HG03045 (cell line): ENCODE results near the gene ASPSCR1.

Source experiments
- ATAC-seq: cut with Tn5 transposase; IDR thresholded peaks from one replicate; pipeline ENCODE4 v1.9.1; 2021; ENCODE audit warnings: mild to moderate bottlenecking, moderate library complexity; ENCODE audit not compliant: unreplicated experiment

The ASPSCR1 gene

GRCh38 chr17:81960130-81960958 lies 17.1 kb upstream of the ASPSCR1 start:
- no peak for ATAC-seq

GRCh38 chr17:81961087-81961511 lies 16.3 kb upstream of the ASPSCR1 start, which contains the start of gene NOTUM:
TSS of gene NOTUM (minus strand) at chr17:81961187. CDS start at chr17:81960909, 278 bp downstream.
- ATAC-seq: no peak

- no peak for ATAC-seq
These were observed 15.6 kb upstream of the ASPSCR1 start for GRCh38 chr17:81961521-81962498.

GRCh38 chr17:81962499-81963441 lies 14.7 kb upstream of the ASPSCR1 start:
- no peak for ATAC-seq

DNA sequence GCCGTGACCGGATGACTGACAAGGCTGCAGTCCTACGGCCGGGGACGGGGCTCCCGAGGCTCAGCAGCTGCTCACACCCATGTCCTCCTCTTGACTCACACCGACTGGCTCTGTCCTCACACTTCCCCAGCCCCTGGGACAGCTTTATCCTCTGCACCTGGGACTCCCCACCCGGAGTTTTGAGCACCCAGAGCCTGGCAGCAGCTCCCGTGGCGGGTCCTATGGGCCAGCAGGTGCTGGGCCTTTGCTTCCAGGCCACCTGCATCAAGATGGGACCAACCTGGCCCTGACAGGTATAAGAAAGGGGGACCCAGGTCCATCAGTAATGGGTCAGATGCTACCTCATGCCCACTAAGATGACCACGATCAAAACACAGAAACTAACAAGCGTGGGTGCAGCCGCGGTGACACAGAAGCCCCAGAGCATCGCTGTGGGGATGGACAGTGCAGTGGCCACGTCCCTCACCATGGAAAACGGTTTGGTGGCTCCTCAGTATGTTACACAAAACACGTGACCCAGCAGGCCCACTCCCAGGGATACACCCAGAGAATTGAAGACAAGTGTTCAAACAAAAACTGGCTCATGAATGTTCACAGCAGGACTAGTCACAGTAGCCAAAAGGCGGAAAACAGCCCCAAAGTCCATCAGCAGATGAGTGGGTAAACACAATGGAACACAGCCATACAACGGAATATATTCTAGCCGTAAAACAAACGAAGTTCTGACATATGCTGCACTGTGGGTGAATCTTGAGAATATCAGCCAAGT lies 13.2 kb upstream of the ASPSCR1 start:
- ATAC-seq: no peak

GRCh38 chr17:81966343-81967243 lies 10.8 kb upstream of the ASPSCR1 start:
- no peak for ATAC-seq

GRCh38 chr17:81967244-81967532 lies 10.2 kb upstream of the ASPSCR1 start:
- no peak for ATAC-seq

- ATAC-seq: no peak
These were observed 9.7 kb upstream of the ASPSCR1 start for GRCh38 chr17:81967533-81968395.

DNA sequence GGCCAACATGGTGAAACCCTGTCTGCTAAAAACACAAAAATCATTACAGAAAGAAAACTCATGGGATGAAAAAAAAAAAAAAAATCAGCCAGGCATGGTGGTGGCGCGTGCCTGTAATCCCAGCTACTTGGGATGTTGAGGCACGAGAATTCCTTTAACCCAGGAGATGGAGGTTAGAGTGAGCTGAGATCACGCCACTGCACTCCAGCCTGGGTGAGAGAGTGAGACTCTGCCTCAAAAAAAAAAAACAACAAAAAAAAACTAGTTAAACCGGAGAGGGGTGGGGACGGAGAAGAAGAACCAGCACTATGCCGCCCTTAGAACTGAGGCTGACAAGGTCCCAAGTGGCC lies 9.1 kb upstream of the ASPSCR1 start:
- no peak for ATAC-seq

DNA sequence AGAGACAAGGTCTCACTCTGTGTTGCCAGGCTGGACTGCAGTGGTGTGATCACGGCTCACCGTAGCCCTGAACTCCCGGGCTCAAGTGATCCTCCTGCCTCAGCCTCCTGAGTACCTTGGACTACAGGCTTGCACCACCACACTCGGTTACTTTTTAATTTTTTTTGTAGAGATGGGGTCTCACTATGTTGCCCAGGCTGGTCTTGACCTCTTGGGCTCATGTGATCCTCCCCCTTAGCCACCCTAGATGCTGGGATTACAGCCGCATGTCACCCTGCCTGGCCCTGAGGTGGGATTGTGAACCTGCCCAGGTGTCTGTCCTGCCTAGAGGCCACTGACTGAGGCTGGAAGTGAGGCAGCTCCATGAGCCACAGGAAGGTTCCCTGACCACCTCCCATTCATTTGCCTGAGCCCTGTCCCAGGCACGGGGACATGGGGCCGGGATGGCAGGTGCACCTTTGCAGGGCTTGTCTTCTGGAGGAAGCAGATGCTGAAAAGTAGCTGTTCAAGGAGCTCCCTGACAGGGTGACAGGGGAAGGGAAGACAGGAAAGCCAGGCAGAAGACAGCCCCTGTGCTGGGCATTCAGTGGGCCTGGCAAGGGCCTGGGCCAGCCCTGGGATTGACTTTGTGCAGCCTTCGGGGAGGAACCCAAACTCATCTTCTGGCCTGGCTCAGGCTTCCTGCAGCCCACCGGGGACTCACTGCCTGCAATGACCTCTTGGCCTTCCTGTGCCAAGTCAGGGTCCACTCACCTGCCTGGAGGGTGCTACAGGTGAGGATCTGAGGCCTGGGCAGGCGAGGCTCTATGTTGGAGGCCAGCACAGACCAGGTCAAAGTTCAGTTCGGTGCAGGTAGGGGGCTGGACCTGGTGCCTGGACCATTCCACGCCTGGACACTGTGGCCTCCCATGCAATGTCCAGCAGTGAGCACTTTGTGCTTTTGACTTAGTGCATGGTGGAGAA lies 8.3 kb upstream of the ASPSCR1 start:
- no peak for ATAC-seq

GRCh38 chr17:81973432-81973831 lies 4.0 kb upstream of the ASPSCR1 start:
- no peak for ATAC-seq

DNA sequence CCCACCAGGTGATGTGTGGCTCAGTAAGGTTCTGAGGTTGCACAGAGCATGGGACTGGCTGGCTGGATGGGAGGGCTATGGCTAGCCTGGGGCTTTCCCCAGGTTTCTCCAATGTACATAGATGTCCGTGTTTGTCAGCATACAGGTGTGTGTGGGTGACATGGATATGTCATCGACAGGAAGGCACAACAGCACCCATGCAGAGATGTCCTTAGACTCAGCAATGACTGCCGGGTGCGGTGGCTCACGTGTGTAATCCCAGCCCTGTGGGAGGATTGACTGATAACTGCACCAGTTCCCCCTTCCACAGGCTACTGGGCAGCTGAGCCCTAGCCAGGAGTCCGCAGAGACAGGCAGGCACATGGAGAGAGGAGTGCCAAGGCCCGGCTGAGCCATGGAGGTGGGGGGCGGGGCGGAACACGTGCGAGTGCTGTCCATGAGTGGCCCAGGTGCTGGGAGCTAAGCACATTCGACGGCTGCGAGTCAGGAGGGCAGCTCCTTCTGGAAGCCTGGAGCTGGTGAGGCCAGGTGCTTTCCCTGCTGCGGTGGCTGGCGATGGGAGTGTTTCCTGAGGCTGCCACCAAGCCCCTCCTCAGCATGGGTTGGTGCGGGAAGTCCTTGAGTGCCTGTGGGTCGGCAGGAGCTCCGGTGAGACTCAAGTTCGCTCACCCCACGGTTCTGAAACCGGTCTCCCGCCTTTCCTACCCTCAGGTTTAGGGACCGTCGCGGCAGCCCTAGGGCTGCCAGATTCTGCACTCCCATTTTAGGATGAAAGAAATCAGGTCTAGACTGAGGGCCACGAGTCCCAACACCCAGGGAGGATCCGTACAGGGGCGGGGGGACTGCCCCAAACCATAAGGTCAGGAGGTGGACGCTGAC lies 858 bp upstream of the ASPSCR1 start:
- ATAC-seq: no peak

- no peak for ATAC-seq
These were observed 1.3 kb downstream of the ASPSCR1 start for GRCh38 chr17:81978524-81979298.

- no peak for ATAC-seq
These were observed 2.7 kb downstream of the ASPSCR1 start for GRCh38 chr17:81980122-81980521.

DNA sequence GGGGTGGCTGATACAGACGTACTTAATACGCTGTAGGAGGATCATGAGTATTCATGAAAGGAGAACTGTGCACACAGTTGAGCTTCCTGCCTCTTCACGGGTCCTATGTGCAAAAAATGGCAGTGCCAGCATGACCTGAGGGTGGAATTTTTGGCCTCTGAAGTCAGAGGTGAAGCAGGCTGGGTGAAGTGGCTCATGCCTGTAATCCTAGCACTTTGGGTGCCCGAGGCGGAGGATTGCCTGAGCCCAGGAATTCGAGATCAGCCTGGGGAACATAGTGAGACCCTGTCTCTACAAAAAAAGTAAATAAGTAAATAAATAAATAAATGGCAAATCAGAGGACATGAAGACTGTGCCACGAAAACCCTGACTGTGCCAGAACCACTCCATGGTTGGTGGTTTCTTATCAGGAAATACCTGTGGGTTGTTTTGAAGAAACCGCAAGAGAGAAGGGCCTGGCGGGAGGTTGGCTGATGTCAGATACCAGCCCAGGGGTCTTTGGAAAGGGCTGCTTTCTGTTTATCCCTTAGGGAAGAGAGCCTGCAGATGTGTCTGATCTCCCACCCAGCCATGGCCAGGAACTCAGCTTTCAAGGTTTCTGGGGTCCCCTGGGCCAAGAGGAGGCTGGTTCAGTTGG lies 3.4 kb downstream of the ASPSCR1 start:
- no peak for ATAC-seq
